GM21723 (cell line): ENCODE data around the gene LY6G6C.

Experiments used
- ATAC-seq: cut with Tn5 transposase; IDR thresholded peaks from one replicate; pipeline ENCODE4 v1.9.1; 2021; ENCODE audit warnings: mild to moderate bottlenecking, moderate library complexity; ENCODE audit not compliant: unreplicated experiment

Gene LY6G6C

DNA sequence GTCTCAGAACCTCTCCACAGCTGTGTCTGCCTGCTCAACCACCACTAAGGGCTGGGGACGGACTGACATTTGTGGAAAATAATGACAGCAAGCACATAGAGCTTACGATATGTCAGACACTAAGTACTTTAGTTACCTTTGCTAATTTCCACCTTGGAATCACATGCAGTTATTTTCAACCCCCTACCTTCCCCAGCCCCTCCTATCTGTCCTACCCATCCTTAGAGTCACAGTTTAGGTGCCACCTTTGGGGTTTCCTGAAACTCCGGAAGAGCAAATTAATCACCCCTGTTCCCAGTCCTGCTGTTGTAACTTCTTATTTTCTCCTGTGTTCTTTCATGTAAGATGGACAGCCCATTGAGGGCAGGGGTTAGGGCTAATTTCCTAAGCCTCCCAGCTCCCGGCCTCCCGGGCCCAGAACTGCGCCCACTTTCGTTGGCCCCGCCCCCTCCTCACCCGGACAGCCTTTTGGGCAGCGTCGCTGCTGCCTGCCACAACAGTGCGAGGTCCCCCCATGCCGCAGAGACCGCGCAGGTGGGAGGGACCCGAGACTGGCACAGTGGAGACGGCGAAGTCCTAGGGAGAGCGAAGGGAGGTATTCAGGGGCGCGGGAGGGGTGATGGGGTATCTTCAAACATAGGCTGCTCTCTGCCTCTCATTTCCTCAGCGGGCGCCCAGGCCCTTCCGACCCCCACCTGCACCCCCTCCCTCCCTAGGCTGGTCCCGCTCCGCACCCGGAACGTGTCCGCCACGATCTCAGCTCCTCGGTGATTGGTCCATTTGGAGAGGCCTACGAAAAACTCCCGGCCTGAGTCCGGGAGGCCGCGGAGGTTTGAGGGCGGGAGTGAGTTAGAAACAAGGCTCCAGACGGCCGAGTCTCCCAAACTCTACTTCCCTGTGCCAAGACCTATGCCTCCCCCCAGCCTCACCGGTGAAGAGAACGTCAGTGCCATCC is 6.4 kb upstream of the LY6G6C start:
- no peak for ATAC-seq

DNA sequence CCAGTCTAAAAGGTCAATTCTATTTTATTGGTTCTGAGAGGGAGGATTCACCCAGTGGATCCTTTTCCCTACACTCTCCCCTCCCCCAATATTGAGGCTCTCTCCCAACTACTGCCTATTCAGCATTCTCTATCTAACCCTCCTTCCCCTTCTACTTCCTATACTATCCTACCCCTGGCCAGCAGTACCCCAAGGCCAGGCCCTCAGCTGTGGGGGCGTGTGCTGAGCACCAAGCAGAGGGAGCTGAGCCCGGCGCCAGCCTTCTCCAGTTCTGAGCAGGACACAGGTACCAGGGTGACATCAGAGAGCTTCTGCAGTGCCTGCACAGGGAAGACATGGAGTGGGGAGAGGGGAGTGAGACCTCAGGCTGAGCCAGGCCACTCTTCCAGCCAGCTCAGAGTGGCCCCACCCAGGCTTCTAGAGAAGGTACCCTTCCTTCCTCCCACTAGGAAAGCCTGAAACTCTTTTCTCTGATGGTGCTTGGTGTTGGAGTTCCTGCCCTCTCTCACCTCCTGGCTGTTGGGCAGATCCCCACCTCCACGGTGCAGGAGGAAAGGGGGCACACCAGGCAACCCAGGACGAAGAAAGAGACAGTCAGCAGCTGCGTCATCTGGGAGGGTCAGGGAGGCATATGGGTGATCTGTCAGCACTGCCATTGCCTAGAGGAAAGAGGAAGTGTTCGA is 5.6 kb upstream of the LY6G6C start:
- no peak for ATAC-seq

GRCh38 chr6:31725502-31726350 is 4.2 kb upstream of the LY6G6C start:
- no peak for ATAC-seq

DNA sequence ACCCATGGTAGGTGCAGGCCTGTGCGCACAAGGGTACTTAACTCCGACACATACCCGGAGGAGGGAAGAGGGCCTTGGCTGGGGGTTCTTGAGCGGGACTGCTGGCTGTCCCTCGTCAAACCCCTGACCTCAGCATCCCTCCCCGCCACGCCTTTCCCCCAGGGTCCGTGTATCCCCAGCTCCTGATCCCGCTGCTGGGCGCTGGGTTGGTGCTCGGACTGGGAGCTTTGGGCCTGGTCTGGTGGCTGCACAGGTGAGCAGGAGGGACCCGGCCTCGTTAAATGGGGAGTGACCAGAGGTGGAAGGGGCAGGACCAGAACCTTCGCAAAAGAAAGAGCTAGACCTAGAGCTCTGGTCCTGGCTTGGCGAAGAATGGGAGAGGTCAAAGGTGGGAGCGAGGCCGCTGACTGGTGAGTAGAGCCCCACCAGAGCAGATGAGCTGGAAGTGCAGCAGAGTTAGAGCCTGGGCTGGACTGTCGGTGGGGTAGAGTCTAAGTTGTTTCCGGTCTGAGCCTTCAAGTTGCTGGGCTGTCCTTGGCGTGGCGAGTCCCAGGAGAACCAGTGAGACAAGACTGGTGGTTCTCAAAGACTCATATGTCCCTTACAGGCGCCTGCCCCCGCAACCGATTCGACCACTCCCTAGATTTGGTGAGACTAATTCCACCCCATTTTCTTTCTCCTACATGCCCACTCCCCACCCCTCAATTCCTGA is 2.6 kb upstream of the LY6G6C start:
- no peak for ATAC-seq

DNA sequence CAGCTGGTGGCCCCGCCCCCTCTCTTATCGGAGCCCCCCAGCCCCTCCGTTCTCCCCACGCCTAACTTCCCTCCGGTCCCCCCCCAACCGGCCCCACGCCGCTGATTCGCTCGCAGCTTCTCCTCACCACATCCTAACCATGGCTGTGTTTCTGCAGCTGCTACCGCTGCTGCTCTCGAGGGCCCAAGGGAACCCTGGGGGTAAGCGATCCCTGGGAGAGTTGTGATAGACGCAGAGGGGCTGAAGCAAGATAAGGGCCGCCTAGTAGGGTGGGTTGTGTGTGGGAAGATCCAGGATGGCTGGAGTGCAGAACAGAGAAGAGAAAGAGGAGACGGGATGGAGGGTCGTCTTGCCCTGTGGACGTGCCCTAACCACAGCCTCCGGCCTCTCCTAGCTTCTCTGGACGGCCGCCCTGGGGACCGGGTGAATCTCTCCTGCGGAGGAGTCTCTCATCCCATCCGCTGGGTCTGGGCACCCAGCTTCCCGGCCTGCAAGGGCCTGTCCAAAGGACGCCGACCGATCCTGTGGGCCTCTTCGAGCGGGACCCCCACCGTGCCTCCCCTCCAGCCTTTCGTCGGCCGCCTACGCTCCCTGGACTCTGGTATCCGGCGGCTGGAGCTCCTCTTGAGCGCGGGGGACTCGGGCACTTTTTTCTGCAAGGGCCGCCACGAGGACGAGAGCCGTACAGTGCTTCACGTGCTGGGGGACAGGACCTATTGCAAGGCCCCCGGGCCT is 1.9 kb upstream of the LY6G6C start, which contains the start of gene MPIG6B:
MPIG6B (plus strand) TSS at position 129 of the 735 bp plus-strand sequence; CDS start at position 140, 11 bp downstream.
- ATAC-seq: no peak

DNA sequence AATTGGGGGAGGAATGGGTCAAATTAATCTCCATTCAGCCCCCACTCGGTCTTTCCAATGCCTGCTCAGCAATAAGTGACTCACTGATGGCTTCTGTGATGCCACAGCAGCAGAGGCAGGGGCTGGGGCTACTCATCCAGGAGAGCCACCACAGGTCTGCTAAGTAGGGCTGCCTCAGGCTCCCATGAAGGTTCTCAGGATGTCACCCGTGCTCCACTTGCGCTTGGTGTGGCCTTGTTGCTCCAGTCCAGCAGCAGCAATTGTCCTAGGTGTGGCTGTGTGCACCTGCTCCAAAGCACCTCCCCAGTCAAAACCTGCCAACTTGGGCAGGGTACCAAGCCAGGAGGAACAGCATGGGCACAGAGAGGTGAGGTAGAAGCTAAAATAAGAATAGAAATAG is 627 bp upstream of the LY6G6C start:
- no peak for ATAC-seq

DNA sequence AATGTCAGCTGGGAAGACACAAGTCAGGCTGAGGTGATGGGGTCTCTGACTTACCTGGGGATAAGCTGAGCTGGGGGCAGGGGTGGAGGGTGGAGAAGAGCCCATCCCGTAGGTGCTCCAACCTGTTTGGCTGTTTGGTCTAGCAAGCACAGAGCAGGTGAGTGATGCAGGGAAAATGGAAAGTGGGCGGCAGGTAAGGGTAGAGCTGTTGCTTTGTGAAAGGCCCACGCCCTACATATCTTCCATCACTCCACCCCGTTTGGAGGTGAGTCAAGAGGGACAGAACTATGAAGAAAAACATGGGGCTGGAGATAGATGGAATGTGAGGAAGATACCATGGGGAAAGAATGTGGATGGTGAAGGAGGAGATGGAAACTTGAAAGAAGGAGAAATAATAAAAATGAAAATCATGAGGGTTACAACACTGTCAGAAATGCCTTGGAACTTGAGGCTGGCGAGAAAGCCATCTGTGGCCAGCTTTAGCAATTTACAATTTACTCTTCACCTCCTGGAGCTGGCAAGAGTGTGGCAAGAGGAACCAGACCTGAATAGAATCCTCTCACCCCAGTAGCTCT is 1.3 kb downstream of the LY6G6C start:
- ATAC-seq: no peak

DNA sequence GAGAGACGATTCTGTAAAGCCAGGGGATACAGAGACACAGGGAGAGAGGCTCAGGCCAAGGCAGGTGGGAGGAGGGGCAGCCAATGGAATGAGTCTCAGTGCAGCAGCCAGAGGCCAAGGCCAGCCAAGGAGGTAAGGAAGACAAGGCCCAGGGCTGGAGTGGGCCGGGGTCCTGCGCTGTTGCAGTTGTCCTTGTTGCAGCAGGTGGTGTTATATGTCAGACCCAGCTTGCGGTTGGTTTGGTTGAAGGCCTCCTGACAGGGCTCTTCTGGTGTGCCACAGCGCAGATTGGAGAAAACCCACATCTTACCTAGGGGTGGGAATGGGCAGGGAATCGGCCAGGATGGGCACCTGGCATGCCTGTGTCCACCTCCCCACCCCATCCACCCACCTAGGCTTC is 2.5 kb downstream of the LY6G6C start:
- no peak for ATAC-seq

GRCh38 chr6:31718265-31718664 is 3.3 kb downstream of the LY6G6C start:
- ATAC-seq: no peak

GRCh38 chr6:31717499-31718222 is 3.9 kb downstream of the LY6G6C start:
- no peak for ATAC-seq

DNA sequence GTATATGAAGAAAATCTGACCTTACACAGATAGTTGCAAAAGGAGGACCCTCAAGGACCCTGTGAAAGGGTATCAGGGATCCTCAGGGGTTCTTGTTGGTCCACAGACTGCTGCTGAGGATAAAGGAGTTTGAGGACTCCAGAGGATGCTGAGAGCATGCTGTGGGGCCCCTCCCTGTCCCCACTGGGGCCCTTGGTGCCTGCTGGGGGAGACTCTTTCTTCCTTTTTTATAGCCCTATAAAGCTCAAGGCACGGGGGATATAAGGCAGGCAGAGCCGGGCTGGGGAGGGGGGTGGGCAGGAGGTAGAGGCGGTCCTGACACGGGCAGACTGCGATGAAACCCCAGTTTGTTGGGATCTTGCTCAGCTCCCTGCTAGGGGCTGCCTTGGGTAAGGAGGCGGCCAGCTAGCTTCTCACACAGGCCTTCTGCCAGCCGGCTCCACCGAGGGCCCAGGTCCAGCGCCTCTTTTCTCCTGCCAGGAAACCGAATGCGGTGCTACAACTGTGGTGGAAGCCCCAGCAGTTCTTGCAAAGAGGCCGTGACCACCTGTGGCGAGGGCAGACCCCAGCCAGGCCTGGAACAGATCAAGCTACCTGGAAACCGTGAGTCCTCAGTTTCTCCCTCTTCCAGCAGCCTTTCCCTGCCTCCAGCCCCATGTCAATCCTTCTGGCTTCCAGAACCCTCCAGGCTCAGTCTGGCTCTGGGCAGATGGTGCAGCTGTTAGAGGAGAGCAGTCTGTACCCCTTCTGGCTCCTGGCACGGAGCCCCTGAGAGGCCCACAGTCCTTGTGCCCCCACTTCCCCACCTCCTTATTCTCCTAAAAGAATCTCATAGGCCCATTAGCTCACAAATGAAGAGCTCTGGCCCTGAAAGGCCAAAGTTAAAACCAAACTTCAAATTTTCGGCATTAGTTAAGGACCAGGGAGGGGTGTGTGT is 6.3 kb downstream of the LY6G6C start, which contains the start of gene LY6G6D:
LY6G6D (plus strand) TSS at position 327 of the 937 bp plus-strand sequence; CDS start at position 335, 8 bp downstream.
- ATAC-seq: no peak

- no peak for ATAC-seq
These were observed 7.4 kb downstream of the LY6G6C start for GRCh38 chr6:31713991-31714684.

- ATAC-seq: no peak
These were observed 8.1 kb downstream of the LY6G6C start for GRCh38 chr6:31713465-31713864.

DNA sequence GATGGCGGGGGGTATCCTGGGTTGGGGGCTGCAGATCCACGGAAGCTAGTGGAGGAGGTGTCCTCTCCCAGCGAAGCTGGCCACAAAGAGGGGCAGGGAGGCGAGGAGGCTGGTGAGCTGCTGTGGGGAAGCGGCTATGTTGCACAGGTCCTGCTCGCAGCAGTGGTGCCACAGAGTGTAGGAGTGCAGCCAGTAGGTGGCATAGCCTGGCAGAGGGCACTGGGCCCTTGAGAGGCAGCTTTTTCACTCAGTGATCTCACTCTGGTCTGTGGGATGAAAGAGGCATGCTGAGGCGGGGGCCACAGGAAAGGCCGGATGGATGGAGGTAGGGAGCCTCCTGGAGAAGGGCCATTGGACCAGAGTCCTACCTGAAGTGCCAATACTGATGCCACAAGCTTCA is 9.2 kb downstream of the LY6G6C start:
- ATAC-seq: no peak

- ATAC-seq: no peak
These were observed 10.3 kb downstream of the LY6G6C start for GRCh38 chr6:31711233-31711632.

DNA sequence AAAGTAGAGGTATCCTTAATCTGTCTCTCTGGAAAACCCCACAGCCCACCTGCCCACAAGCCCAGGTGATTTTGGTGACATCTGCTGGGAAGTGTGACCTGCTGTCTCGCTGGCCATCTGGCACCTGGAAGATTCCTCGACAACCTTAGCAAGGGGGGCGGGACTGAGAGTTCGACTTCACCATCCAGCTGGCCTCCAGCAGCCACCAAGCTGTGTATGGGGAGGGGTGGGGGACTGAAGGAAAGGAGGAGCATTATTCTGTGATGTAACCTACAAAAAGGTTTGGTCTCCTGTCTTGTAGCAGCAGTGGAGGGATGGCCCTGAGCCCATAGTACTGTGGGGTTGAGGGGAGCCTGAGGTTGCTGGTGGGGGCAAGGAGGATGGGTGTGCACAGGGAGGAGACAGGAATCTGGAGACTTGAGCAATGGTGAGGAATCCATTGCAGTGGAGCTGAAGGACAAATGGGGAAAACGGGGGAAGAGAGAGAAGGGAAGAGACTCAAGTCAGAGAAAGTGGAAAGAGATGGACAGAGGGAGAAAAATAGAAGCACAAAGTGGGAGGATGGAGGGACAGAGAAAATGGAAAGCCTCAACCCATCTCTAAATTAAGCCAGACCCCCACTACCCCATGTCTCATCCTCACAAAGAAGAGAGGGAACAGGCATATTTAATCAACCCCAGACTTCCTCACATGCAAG is 10.9 kb downstream of the LY6G6C start:
- no peak for ATAC-seq
